ENCODE data around the gene UBE4B. TPM values are rescaled to one million over a fixed set of nuclear protein-coding genes. Genes with fewer than 3 reads are reported as not detected.
"Not testable (repeated sequence)": the region's sequence is repeated elsewhere in the genome, so short reads cannot be mapped to it uniquely, and the experiment has no call there.

UBE4B gene
- total RNA-seq, 1 donor from 2014 or later, result 36.2 TPM

DNA sequence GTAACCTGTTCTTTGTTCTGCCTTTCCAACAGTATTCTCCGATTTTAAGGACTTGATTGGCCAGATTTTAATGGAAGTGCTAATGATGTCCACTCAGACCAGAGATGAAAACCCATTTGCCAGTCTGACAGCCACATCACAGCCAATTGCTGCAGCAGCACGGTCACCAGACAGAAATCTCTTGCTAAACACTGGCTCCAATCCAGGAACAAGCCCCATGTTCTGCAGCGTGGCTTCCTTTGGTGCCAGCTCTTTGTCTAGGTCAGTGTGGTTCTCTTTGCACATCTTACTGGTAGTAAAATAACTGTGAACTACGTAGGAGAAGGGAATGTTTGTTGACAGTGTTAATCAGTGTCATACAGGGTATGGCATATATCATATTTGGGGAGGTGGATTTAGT, 72.7 kb downstream of the UBE4B start:
- TF ChIP-seq, protein P1, sequence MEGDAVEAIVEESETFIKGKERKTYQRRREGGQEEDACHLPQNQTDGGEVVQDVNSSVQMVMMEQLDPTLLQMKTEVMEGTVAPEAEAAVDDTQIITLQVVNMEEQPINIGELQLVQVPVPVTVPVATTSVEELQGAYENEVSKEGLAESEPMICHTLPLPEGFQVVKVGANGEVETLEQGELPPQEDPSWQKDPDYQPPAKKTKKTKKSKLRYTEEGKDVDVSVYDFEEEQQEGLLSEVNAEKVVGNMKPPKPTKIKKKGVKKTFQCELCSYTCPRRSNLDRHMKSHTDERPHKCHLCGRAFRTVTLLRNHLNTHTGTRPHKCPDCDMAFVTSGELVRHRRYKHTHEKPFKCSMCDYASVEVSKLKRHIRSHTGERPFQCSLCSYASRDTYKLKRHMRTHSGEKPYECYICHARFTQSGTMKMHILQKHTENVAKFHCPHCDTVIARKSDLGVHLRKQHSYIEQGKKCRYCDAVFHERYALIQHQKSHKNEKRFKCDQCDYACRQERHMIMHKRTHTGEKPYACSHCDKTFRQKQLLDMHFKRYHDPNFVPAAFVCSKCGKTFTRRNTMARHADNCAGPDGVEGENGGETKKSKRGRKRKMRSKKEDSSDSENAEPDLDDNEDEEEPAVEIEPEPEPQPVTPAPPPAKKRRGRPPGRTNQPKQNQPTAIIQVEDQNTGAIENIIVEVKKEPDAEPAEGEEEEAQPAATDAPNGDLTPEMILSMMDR (IDR thresholded peaks at IDR 0.05), result no peak
- peaks cover 77% of the 10 kb centered on the region for H3K36me3 ChIP-seq
- no peaks in the 10 kb centered on the region for H3K27me3 ChIP-seq
- no peak overlapping the region for H3K27ac ChIP-seq
- H3K9me3 ChIP-seq, result no peaks in the 10 kb centered on the region
- no peak for DNase-seq
- no peaks in the 10 kb centered on the region for H3K4me1 ChIP-seq
- intact Hi-C loops (cut with DNase I), result no loop called here
- no peak for ATAC-seq
- H3K4me3 ChIP-seq, result no peak overlapping the region

GRCh38 chr1:10106241-10106640, 73.5 kb downstream of the UBE4B start:
- ATAC-seq, result peak; percentile 29
- intact Hi-C loops (cut with DNase I), result no loop called here
- H3K36me3 ChIP-seq, result peaks cover 71% of the 10 kb centered on the region

GRCh38 chr1:10106756-10107475, 74.2 kb downstream of the UBE4B start:
- H3K27ac ChIP-seq, result no peak overlapping the region

More at GRCh38 chr1:10106241-10106640, 73.5 kb downstream of the UBE4B start:
- no peak for DNase-seq
- Histone ChIP-seq H3K4me3 (no peak overlapping the region), H3K27ac (no peak overlapping the region), H3K4me1 (no peaks in the 10 kb centered on the region), H3K9me3 (no peaks in the 10 kb centered on the region), H3K27me3 (no peaks in the 10 kb centered on the region)
- TF ChIP-seq, protein P1 (IDR thresholded peaks at IDR 0.05), result no peak

GRCh38 chr1:10107476-10107847, 74.7 kb downstream of the UBE4B start:
- H3K36me3 ChIP-seq, result peaks cover 62% of the 10 kb centered on the region
- H3K4me3 ChIP-seq; H3K9me3 ChIP-seq; intact Hi-C loops (cut with DNase I); ATAC-seq; H3K4me1 ChIP-seq; H3K27me3 ChIP-seq; H3K27ac ChIP-seq: not testable (repeated sequence)
- peak; percentile 70 for DNase-seq

More at GRCh38 chr1:10106756-10107475, 74.2 kb downstream of the UBE4B start:
- Histone ChIP-seq H3K9me3 (no peaks in the 10 kb centered on the region), H3K27me3 (no peaks in the 10 kb centered on the region), H3K4me1 (no peaks in the 10 kb centered on the region), H3K4me3 (no peak overlapping the region), H3K36me3 (peaks cover 64% of the 10 kb centered on the region)
- intact Hi-C loops (cut with DNase I), result no loop called here
- ATAC-seq (no peak), DNase-seq (no peak)
- TF ChIP-seq, protein P1 (IDR thresholded peaks at IDR 0.05), result no peak

GRCh38 chr1:10108134-10108663, 75.4 kb downstream of the UBE4B start:
- TF ChIP-seq, protein P1 (IDR thresholded peaks at IDR 0.05), result no peak
- peak; percentile 39 for ATAC-seq
- H3K9me3 ChIP-seq, result no peaks in the 10 kb centered on the region
- intact Hi-C loops (cut with DNase I), result no loop called here
- peaks cover 58% of the 10 kb centered on the region for H3K36me3 ChIP-seq
- no peaks in the 10 kb centered on the region for H3K4me1 ChIP-seq
- no peaks in the 10 kb centered on the region for H3K27me3 ChIP-seq
- no peak overlapping the region for H3K4me3 ChIP-seq
- no peak for DNase-seq
- no peak overlapping the region for H3K27ac ChIP-seq

- H3K9me3 ChIP-seq, result no peaks in the 10 kb centered on the region
- intact Hi-C loops (cut with DNase I), result no loop called here
- H3K27me3 ChIP-seq, result no peaks in the 10 kb centered on the region
- peaks cover 51% of the 10 kb centered on the region for H3K36me3 ChIP-seq
- no peaks in the 10 kb centered on the region for H3K4me1 ChIP-seq
- no peak overlapping the region for H3K27ac ChIP-seq
- H3K4me3 ChIP-seq, result no peak overlapping the region
- DNase-seq (no peak), ATAC-seq (no peak)
- TF ChIP-seq, protein P1 (IDR thresholded peaks at IDR 0.05), result no peak
Observed at GRCh38 chr1:10108948-10109708, 76.4 kb downstream of the UBE4B start.
